Stimulated activated CD4-positive, alpha-beta T cell treated with anti-CD3 and anti-CD28 coated beads, TNF-alpha, amount 100 ng/mL, for 24 hours (primary cell): ENCODE measurements around the gene BRPF3.
A peak's percentile ranks its signal among the peaks of the same experiment; 100 is the strongest.

Experiments
- DNase-seq, 3 experiments: peaks; one replicate each; pipeline ENCODE4 v3.0.0-alpha.2; 2020; ENCODE audit warnings: low read depth in 3 of 3

Gene BRPF3

DNA sequence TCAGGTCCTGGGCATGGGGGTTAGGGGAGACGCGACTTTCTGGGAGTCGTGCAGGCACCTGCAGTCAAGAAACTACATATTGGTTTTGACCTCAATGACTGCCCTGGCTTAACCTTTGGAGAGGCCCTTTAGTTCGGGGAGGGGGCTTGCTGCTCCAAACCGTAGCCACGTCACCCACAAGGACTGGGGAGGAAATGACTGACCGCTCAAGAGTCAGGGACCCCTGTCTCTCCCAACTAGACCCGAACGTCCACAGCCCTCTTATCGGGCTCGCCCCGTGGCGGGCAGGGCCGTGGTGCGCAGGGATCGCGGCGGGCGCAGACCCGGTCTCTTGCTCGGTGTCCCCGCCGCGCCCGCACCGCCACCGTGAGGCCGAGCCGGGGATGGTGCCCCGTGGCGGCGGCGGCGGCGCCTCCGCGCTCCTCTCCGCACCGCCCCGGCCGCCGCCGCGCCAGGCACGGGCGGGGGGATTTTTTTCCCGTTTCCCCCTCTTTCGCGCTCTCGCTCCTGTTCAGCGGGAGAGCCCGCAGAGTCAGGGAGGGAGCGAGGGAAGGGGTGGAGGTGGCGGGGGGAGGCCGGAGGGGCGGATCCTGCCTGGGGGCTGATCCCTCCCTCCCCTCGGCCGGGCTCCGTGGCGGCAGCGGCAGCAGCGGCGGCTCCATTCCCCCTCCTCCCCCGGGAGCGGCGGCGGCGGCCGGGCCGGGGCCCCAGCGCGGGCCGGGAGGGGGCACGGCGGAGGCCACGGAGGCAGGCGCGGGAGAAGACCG is at the start of gene BRPF3:
Gene BRPF3, plus strand, starts transcription at position 632 of the 767 bp plus-strand sequence. CDS start 3,579 bp downstream, outside the sequence.
- DNase-seq, result peak; percentile 46 to 70 (median 53)

DNA sequence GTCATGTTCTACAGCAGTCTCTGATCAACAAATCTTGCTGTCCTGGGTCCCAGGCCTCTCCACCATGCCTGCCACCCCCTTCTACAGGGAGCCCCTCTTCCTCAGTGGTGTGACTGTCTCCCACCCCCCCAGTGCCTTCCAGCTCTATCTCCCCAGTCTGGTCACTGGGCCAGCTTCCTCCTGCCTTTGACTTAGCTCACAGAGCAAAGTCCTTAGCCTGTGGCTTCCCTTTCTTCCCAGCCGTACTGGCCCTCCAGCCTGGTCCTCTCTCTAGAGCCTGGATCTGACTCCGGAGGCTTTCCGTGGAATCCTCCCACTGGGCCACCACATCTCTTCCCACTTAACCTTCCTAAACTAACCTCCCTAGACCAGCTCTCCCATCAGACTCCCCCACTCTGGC is 49.2 kb upstream of the BRPF3 start:
- no peak for DNase-seq

DNA sequence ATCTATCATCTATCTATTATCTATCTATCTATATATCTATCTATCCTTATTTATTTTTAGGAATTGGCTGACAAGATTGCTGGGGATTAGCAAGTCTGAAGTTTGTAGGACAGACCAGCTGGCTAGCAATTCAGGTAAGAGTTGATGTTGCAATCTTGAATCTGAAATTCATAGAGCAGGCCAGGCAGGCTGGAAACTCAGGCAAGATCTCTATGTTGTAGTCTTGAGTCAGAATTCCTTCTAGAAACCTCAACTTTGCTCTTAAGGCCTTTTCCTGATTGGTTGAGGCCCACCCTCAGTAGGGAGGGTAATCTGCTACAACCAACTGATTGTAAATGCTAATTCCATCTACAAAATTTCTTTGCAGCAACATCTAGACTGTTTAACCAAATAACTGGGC is 47.1 kb upstream of the BRPF3 start:
- DNase-seq, result no peak

GRCh38 chr6:36150283-36150682 is 46.3 kb upstream of the BRPF3 start:
- no peak for DNase-seq

DNA sequence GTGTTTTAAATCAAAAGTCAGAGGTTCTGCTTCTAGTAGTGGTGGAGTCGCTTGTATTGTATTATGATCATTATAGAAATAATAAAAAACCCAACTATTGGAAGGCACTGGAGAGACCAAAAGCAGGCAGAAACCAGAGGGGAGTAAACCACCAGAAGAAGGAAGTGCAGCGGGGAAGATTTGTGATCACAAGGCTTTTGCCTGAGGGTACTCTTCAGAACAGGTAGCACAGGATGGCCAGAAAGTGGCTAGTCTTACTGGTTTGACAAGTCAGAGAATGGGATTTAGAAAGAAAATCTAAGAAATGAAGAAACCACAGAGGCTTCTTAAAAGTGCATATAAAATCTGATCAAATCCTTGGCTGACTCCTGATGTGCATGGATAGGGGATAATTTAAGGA is 42.3 kb upstream of the BRPF3 start:
- DNase-seq, result no peak

- no peak for DNase-seq
Measured at GRCh38 chr6:36155662-36156061, 40.9 kb upstream of the BRPF3 start.

GRCh38 chr6:36160147-36160760 is 36.3 kb upstream of the BRPF3 start:
- DNase-seq, result no peak

GRCh38 chr6:36169023-36170007 is 27.2 kb upstream of the BRPF3 start:
- no peak for DNase-seq

GRCh38 chr6:36170704-36171103 is 25.8 kb upstream of the BRPF3 start:
- no peak for DNase-seq

DNA sequence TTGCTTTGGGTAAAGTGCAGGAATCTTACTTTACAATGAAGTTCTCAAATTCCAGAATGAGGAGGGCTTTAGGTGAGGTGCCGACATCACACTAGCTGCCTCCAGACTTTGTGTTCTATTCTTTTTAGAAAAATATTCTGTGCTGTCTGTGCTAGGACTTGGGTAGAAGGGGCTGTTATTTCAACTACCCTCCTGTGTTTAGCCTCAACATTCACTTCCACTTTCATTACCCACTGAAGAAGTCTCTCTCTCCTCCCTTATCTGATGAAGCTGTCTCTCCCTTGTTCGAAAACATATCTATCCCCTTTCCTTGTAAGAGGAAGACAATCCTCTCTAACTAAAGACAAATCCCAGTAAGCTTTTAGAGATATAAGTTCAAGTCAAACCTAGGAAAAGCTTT is 25.0 kb upstream of the BRPF3 start:
- no peak for DNase-seq

GRCh38 chr6:36177166-36177565 is 19.4 kb upstream of the BRPF3 start:
- DNase-seq, result no peak

- DNase-seq, result no peak
Measured at GRCh38 chr6:36178544-36178943, 18.0 kb upstream of the BRPF3 start.

DNA sequence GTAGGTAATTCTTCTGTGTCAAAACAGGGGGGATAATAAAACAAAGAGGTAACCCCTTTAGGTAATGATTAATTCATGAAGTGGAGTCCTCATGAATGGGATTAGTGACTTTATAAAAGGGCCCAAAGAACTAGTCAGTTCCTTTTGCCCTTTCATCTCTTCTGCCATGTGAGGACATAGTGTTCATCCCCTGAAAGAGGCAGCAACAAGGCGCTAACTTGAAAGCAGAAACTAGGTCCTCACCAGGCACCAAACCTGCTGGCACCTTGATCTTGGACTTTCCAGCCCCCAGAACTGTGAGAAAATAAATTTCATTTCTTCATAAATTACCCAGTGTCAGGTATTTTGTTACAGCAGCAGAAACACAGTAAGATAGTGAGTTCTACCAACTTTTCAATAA is 16.4 kb upstream of the BRPF3 start:
- DNase-seq, result no peak

GRCh38 chr6:36184311-36184710 is 12.2 kb upstream of the BRPF3 start:
- no peak for DNase-seq

- DNase-seq, result no peak
Measured at GRCh38 chr6:36186199-36186598, 10.3 kb upstream of the BRPF3 start.

GRCh38 chr6:36187446-36187845 is 9.1 kb upstream of the BRPF3 start:
- DNase-seq, result no peak

DNA sequence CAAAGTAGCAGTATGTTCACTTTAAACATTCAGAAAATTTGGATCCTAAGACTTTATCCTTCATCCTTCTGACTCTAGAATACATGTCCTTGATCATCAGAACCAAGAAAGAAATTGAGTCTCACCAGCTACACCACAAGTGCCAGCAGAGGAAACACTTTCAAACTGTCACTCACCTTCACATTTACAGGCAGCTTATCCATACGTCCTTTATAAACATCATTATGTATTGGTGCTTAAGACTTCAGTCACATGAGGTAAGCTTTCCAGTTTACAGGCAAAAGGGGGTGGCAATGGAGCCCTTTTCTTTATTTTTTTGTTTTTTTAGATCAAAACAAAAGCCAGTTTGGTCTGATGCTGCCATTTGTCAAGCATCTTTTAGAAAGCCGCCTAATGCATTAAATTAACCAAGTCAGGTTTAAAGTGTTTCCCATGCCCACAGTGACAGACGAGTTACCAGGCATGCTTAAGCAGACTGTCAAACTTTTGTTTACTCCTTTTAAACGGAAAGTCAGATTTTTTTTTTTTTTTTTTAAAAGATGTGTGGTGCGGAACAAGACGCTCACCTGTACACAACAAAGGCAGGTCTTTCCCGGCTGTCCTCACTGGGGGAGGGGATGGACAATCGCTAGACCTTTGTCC is 952 bp upstream of the BRPF3 start:
- no peak for DNase-seq

GRCh38 chr6:36196880-36197548 is 470 bp downstream of the BRPF3 start:
- peak; percentile 99 to 100 (median 100) for DNase-seq

DNA sequence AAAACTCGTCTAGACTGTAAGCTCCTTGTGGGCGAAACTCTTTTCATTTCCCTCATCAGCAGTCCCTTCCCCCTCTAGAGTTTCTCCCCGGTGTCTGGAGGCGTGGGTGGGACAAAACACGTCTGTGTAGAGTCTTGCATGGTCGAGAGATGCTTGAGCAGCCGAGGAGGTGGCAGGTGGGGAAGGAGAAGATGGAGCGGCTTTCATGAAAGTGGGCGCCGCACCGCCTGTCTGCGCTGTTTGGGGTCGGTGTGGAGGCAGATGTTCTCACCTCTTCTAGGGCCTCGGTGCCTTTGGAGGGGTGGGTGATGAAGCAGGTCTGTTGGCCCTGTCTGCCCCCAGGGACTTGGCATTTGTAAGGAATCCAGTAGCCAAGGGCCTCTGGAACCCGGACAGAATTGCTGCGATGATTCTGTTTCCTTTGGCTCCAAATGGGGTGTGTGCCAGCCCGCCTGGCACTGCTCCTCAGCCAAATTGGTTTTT is 1.2 kb downstream of the BRPF3 start:
- DNase-seq, result no peak

GRCh38 chr6:36198986-36199385 is 2.4 kb downstream of the BRPF3 start:
- no peak for DNase-seq
